Dedifferentiated amniotic fluid mesenchymal stem cell (primary cell): ENCODE measurements around the gene ACMSD.

Experiments
- DNase-seq: peaks from one replicate; pipeline ENCODE4 v3.0.0-alpha.2; 2016; ENCODE audit errors: extremely low spot score

ACMSD gene

GRCh38 chr2:134949981-134950708 is 111.7 kb downstream of the ACMSD start:
- no peak for DNase-seq

GRCh38 chr2:134950886-134951285 is 112.5 kb downstream of the ACMSD start:
- no peak for DNase-seq
